Activated CD4-positive, alpha-beta T cell treated with anti-CD3 and anti-CD28 coated beads, Interleukin-2, amount 10 ng/mL, durations not matched to agents 7 days and 5 days (primary cell): Measurements from ENCODE around the gene CD200. TPM values are rescaled to one million over a fixed set of nuclear protein-coding genes. Genes with fewer than 3 reads are reported as not detected.
A peak's percentile ranks its signal among the peaks of the same experiment; 100 is the strongest.
"Not testable (repeated sequence)": the region's sequence is repeated elsewhere in the genome, so short reads cannot be mapped to it uniquely, and the experiment has no call there.

Source experiments
- CTCF ChIA-PET: fragments of 350-600 bp; sonication (Branson Sonifier 250); formaldehyde crosslinking; loops from one replicate; lab custom pipeline; 2021; ENCODE audit warnings: antibody characterized with exemption; lab: Charles Lee
- POLR2A ChIA-PET: fragments of 350-600 bp; sonication (Branson Sonifier 250); formaldehyde crosslinking; loops from one replicate; lab custom pipeline; 2021; ENCODE audit warnings: antibody characterized with exemption; lab: Charles Lee
- DNase-seq: peaks from one replicate; pipeline ENCODE4 v3.0.0-alpha.2; 2020
- H3K27ac Mint-ChIP-seq: one replicate; pipeline ENCODE4 v1.8.0; 2021; ENCODE audit warnings: mild to moderate bottlenecking, moderate library complexity, mixed read lengths
- H3K27me3 Mint-ChIP-seq: one replicate; pipeline ENCODE4 v1.8.0; 2021; ENCODE audit warnings: mixed read lengths
- H3K36me3 Mint-ChIP-seq: one replicate; pipeline ENCODE4 v1.8.0; 2021; ENCODE audit warnings: low read depth, mixed read lengths
- H3K4me1 Mint-ChIP-seq: one replicate; pipeline ENCODE4 v1.8.0; 2021; ENCODE audit warnings: mixed read lengths
- H3K4me3 Mint-ChIP-seq: one replicate; pipeline ENCODE4 v1.8.0; 2021; ENCODE audit warnings: mild to moderate bottlenecking, moderate library complexity, mixed read lengths
- H3K9me3 Mint-ChIP-seq: one replicate; pipeline ENCODE4 v1.8.0; 2021; ENCODE audit warnings: mixed read lengths
- total RNA-seq, 2 experiments: library from RNA; stranded (reverse); gene quantifications; one replicate each; pipeline ENCODE4 v1.2.3, GENCODE V29; 2021

CD200 gene
- total RNA-seq, 2 experiments from 2014 or later = 4.0 to 5.2 TPM

DNA sequence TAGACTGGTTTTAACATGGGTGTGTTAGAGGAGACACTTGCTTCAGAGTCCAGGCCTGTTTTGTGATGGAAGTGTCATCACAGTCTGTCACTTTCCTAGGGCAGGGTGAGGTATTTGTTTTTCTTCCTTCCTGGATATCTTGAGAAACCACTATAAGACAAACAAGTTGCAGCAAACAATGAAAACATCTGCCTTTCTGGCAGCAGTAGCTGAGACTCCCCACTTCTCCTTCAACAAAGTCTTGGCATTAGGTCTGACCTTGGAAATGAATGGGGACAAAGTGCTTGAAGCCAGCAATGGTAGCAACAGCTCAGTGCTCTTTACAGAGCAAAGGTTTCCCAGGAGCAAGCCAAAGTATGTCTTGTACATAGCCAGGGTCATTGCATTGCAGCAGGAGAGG lies 64.6 kb downstream of the CD200 start:
- Mint-ChIP-seq H3K27ac (no peak overlapping the region), H3K36me3 (peaks cover 7% of the 10 kb centered on the region), H3K9me3 (peaks cover 11% of the 10 kb centered on the region), H3K4me1 (peaks cover 13% of the 10 kb centered on the region), H3K4me3 (no peak overlapping the region), H3K27me3 (no peaks in the 10 kb centered on the region)
- CTCF ChIA-PET = no interaction called here
- DNase-seq = no peak
- POLR2A ChIA-PET = no interaction called here

DNA sequence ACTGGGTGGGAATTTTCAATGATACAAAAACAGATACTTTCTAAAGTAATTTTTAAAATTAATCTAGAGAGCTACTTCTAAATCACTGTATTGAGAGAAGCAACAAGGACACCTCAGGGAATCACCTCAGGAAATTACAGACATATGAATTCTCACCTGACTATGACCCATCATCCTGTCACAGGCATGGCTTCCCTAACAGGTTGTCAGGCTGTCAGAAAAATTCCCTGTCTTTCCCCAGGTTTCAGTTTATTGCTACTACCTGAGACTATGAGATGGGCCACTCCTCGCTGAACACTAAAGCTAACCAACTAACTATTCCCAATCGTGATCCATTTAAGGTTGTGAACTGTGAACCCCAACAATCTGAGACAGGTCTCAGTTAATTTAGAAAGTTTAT lies 66.1 kb downstream of the CD200 start:
- Mint-ChIP-seq H3K27ac (no peak overlapping the region), H3K4me3 (no peak overlapping the region), H3K4me1 (peaks cover 13% of the 10 kb centered on the region), H3K9me3 (peaks cover 3% of the 10 kb centered on the region), H3K27me3 (no peaks in the 10 kb centered on the region), H3K36me3 (peaks cover 5% of the 10 kb centered on the region)
- DNase-seq = no peak
- ChIA-PET CTCF (no interaction called here), POLR2A (no interaction called here)

- H3K36me3 Mint-ChIP-seq, H3K27ac Mint-ChIP-seq, CTCF ChIA-PET, DNase-seq, POLR2A ChIA-PET, H3K4me3 Mint-ChIP-seq, H3K9me3 Mint-ChIP-seq, H3K27me3 Mint-ChIP-seq: not testable (repeated sequence)
- H3K4me1 Mint-ChIP-seq = peaks cover 10% of the 10 kb centered on the region
These were observed 66.6 kb downstream of the CD200 start for GRCh38 chr3:112399554-112399953.

- H3K36me3 Mint-ChIP-seq, POLR2A ChIA-PET, DNase-seq, H3K27me3 Mint-ChIP-seq, H3K4me1 Mint-ChIP-seq, H3K4me3 Mint-ChIP-seq, H3K9me3 Mint-ChIP-seq: not testable (repeated sequence)
- CTCF ChIA-PET = interaction anchor here (1.0 to 1.1 kb wide), 3 partner anchors 9 to 69 kb away, joined by 3 to 4 read pairs (median 3); no protein-coding TSS in a partner anchor
- H3K27ac Mint-ChIP-seq = peak overlapping the region; percentile 31
These were observed 67.4 kb downstream of the CD200 start for GRCh38 chr3:112400317-112400716.

DNA sequence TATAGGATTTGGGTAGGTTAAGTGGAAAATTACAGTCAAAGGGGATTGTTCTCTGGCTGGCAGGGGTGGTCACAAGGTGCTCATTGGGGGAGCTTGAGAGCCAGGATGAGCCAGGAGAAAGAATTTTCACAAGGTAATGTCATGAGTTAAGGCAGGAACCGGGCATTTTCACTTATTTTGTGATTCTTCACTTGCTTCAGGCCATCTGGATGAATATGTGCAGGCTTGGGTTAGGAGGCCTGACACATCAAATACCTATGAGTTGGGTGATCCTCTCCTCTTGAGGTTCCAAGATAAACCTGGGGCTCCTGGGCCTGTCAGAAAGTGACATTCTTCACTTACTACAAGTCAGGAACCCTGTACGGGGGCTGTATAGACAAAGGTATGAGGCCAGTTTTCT lies 68.7 kb downstream of the CD200 start:
- ChIA-PET POLR2A (no interaction called here), CTCF (interaction anchor here (1.0 to 1.1 kb wide), 3 partner anchors 10 to 70 kb away, joined by 3 to 4 read pairs (median 3); no protein-coding TSS in a partner anchor)
- H3K27me3 Mint-ChIP-seq = no peaks in the 10 kb centered on the region
- H3K4me1 Mint-ChIP-seq = peaks cover 4% of the 10 kb centered on the region
- H3K36me3 Mint-ChIP-seq = peaks cover 2% of the 10 kb centered on the region
- H3K27ac Mint-ChIP-seq = no peak overlapping the region
- H3K4me3 Mint-ChIP-seq = no peak overlapping the region
- H3K9me3 Mint-ChIP-seq = no peaks in the 10 kb centered on the region
- no peak for DNase-seq

DNA sequence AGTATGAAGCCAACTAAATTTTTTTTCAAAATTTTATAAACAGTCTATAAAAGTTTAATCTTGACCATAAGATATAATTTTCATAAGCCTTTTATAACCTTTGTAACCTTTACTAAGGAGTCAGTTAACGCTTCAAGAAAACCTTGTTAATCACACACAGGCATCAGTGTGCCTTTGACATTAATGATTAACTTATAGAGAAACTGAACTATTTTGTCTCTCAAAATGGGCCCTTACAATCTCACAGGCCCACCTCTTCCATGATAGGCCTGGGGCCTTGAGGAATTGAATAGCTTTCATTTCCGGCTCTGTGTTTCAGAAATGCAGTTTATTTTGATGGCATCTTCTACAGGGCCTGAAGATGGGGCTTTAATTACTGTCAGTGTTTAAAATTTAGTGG lies 70.1 kb downstream of the CD200 start:
- peaks cover 8% of the 10 kb centered on the region for H3K4me1 Mint-ChIP-seq
- H3K27me3 Mint-ChIP-seq = no peaks in the 10 kb centered on the region
- H3K9me3 Mint-ChIP-seq = no peaks in the 10 kb centered on the region
- no peak overlapping the region for H3K27ac Mint-ChIP-seq
- DNase-seq = no peak
- peaks cover 2% of the 10 kb centered on the region for H3K36me3 Mint-ChIP-seq
- H3K4me3 Mint-ChIP-seq = no peak overlapping the region
- CTCF ChIA-PET = interaction anchor here (1.5 kb wide), 1 partner anchor 32 kb away, joined by 4 read pairs; no protein-coding TSS in a partner anchor
- POLR2A ChIA-PET = no interaction called here

- POLR2A ChIA-PET, H3K27ac Mint-ChIP-seq: not testable (repeated sequence)
- CTCF ChIA-PET = interaction anchor here (0.6 to 2.0 kb wide), 3 partner anchors 13 to 95 kb away, joined by 4 to 9 read pairs (median 5); partner anchors contain the start of gene BTLA
These were observed 72.1 kb downstream of the CD200 start for GRCh38 chr3:112404924-112405549.

DNA sequence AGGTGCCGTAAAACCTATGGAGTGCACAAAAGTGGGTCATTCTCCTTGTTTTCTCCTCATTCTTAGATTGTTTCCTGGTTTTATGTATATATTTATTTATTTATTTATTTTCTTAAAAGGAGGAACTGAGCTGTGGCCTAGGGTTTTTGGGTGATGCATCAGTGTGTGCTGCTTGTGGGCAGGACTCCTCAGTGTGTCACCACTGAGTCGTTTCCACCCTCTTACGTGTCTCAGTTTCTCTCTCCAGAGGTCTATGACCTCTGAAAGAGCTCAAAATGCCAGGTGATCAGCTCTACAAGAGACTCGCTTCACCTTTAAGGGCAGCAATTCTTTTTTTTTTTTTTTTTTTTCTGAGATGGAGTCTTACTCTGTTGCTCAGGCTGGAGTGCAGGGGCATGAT lies 72.9 kb downstream of the CD200 start:
- H3K36me3 Mint-ChIP-seq = no peaks in the 10 kb centered on the region
- no peaks in the 10 kb centered on the region for H3K27me3 Mint-ChIP-seq
- no peak for DNase-seq
- ChIA-PET POLR2A (interaction anchor here (0.6 kb wide), 1 partner anchor 66 kb away, joined by 3 read pairs; no protein-coding TSS in a partner anchor), CTCF (interaction anchor here (0.6 to 2.0 kb wide), 6 partner anchors 10 to 417 kb away, joined by 3 to 9 read pairs (median 4); partner anchors contain the start of gene BTLA)
- H3K9me3 Mint-ChIP-seq = no peaks in the 10 kb centered on the region
- H3K4me3 Mint-ChIP-seq = no peak overlapping the region
- no peak overlapping the region for H3K27ac Mint-ChIP-seq
- peaks cover 8% of the 10 kb centered on the region for H3K4me1 Mint-ChIP-seq

More at GRCh38 chr3:112404924-112405549, 72.1 kb downstream of the CD200 start:
- H3K4me1 Mint-ChIP-seq, H3K36me3 Mint-ChIP-seq, H3K9me3 Mint-ChIP-seq, H3K27me3 Mint-ChIP-seq, DNase-seq, H3K4me3 Mint-ChIP-seq: not testable (repeated sequence)

GRCh38 chr3:112407214-112407887 lies 74.4 kb downstream of the CD200 start:
- no peak overlapping the region for H3K4me3 Mint-ChIP-seq
- ChIA-PET POLR2A (no interaction called here), CTCF (no interaction called here)
- no peak for DNase-seq
- H3K27me3 Mint-ChIP-seq = no peaks in the 10 kb centered on the region
- H3K27ac Mint-ChIP-seq = no peak overlapping the region
- peaks cover 3% of the 10 kb centered on the region for H3K9me3 Mint-ChIP-seq
- peaks cover 9% of the 10 kb centered on the region for H3K4me1 Mint-ChIP-seq
- peaks cover under 1% of the 10 kb centered on the region for H3K36me3 Mint-ChIP-seq

DNA sequence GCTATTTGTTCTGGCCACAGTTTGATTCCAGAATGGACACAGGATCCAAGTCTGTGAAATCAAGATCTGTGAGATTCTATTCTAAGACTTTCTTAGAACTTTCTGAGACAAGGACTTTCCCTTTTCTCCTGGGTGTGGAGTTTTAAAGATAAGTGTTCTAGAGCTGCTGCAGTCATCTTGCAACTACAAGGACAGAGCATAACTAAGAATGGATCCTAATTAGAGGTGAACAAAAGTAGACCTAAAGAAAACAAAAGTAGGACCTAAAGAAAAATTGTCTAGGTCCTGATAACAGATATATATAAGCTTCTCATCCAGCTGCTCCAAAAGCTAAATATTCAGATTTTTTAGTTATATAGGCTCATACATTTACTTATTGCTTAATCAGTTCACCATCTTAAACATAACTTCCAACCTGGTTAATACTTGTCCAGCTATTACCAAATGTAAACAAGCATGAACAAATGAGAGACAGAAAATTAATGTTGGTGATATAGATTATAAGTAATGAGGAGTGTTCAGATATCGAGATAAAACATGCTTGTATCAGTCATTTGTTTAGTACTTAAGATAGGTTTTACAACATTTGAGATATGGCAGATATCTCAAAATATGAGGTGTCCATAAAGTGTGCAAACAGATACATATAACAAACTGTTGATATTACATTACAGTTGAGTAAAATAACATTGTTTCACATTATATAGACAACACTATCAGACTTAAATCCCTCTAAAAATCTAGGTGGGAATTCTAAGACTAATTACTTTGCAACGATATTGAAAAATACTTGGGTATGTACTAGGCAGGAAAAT lies 75.1 kb downstream of the CD200 start:
- H3K27me3 Mint-ChIP-seq = no peaks in the 10 kb centered on the region
- CTCF ChIA-PET = no interaction called here

GRCh38 chr3:112409041-112409440 lies 76.1 kb downstream of the CD200 start:
- Mint-ChIP-seq H3K27me3 (no peaks in the 10 kb centered on the region), H3K9me3 (peaks cover 8% of the 10 kb centered on the region), H3K27ac (no peak overlapping the region), H3K4me1 (peaks cover 13% of the 10 kb centered on the region), H3K4me3 (no peak overlapping the region), H3K36me3 (peaks cover 2% of the 10 kb centered on the region)
- ChIA-PET POLR2A (no interaction called here), CTCF (no interaction called here)
- no peak for DNase-seq

More for the DNA sequence above, 75.1 kb downstream of the CD200 start:
- Mint-ChIP-seq H3K4me1 (peaks cover 13% of the 10 kb centered on the region), H3K27ac (no peak overlapping the region), H3K4me3 (no peak overlapping the region), H3K36me3 (peaks cover 2% of the 10 kb centered on the region), H3K9me3 (peaks cover 8% of the 10 kb centered on the region)
- no peak for DNase-seq
- POLR2A ChIA-PET = no interaction called here

GRCh38 chr3:112411425-112411824 lies 78.5 kb downstream of the CD200 start:
- ChIA-PET CTCF (no interaction called here), POLR2A (no interaction called here)
- H3K36me3 Mint-ChIP-seq = peaks cover 2% of the 10 kb centered on the region
- H3K9me3 Mint-ChIP-seq = peaks cover 8% of the 10 kb centered on the region
- no peak for DNase-seq
- H3K4me1 Mint-ChIP-seq = peaks cover 9% of the 10 kb centered on the region
- no peaks in the 10 kb centered on the region for H3K27me3 Mint-ChIP-seq
- H3K27ac Mint-ChIP-seq = no peak overlapping the region
- no peak overlapping the region for H3K4me3 Mint-ChIP-seq
